ENCODE results near the gene CMTM1.
"Not testable (repeated sequence)": the region's sequence is repeated elsewhere in the genome, so short reads cannot be mapped to it uniquely, and the experiment has no call there.

The CMTM1 gene

GRCh38 chr16:66561381-66562080, 4.7 kb upstream of the CMTM1 start:
- in situ Hi-C loops (cut with MboI; ENCODE audit: low sequenced_read_pairs), result no loop called here

GRCh38 chr16:66562409-66562808, 3.8 kb upstream of the CMTM1 start:
- in situ Hi-C loops (cut with MboI; ENCODE audit: low sequenced_read_pairs), result no loop called here

GRCh38 chr16:66562986-66563385, 3.3 kb upstream of the CMTM1 start:
- in situ Hi-C loops (cut with MboI; ENCODE audit: low sequenced_read_pairs), result no loop called here

- in situ Hi-C loops (cut with MboI; ENCODE audit: low sequenced_read_pairs), result no loop called here
Observed at GRCh38 chr16:66563574-66564334, 2.5 kb upstream of the CMTM1 start.

- in situ Hi-C loops (cut with MboI; ENCODE audit: low sequenced_read_pairs), result not testable (repeated sequence)
Observed at GRCh38 chr16:66567270-66567669, 1.0 kb downstream of the CMTM1 start.

GRCh38 chr16:66568355-66568754, 2.1 kb downstream of the CMTM1 start:
- in situ Hi-C loops (cut with MboI; ENCODE audit: low sequenced_read_pairs), result no loop called here

- in situ Hi-C loops (cut with MboI; ENCODE audit: low sequenced_read_pairs), result no loop called here
Observed at GRCh38 chr16:66569131-66569530, 2.9 kb downstream of the CMTM1 start.

GRCh38 chr16:66569827-66570405, 3.7 kb downstream of the CMTM1 start:
- in situ Hi-C loops (cut with MboI; ENCODE audit: low sequenced_read_pairs), result no loop called here

- in situ Hi-C loops (cut with MboI; ENCODE audit: low sequenced_read_pairs), result no loop called here
Observed at GRCh38 chr16:66572356-66572755, 6.1 kb downstream of the CMTM1 start.

GRCh38 chr16:66574081-66574480, 7.8 kb downstream of the CMTM1 start:
- in situ Hi-C loops (cut with MboI; ENCODE audit: low sequenced_read_pairs), result no loop called here

- in situ Hi-C loops (cut with MboI; ENCODE audit: low sequenced_read_pairs), result no loop called here
Observed at GRCh38 chr16:66574531-66574930, 8.3 kb downstream of the CMTM1 start.

GRCh38 chr16:66575060-66575459, 8.8 kb downstream of the CMTM1 start:
- in situ Hi-C loops (cut with MboI; ENCODE audit: low sequenced_read_pairs), result loop anchor here (25.0 kb wide), 1 partner anchor 163 kb away; no protein-coding TSS in a partner anchor

- in situ Hi-C loops (cut with MboI; ENCODE audit: low sequenced_read_pairs), result loop anchor here (25.0 kb wide), 1 partner anchor 164 kb away; no protein-coding TSS in a partner anchor
Observed at GRCh38 chr16:66576296-66576695, 10.1 kb downstream of the CMTM1 start.

- in situ Hi-C loops (cut with MboI; ENCODE audit: low sequenced_read_pairs), result loop anchor here (25.0 kb wide), 1 partner anchor 167 kb away; no protein-coding TSS in a partner anchor
Observed at GRCh38 chr16:66578651-66579531, 12.7 kb downstream of the CMTM1 start, which contains the start of gene CMTM2. CMTM2 (plus strand) TSS chr16:66579463; CDS start chr16:66579608, 145 bp downstream.

GRCh38 chr16:66580605-66581209, 14.5 kb downstream of the CMTM1 start:
- in situ Hi-C loops (cut with MboI; ENCODE audit: low sequenced_read_pairs), result loop anchor here (25.0 kb wide), 1 partner anchor 168 kb away; no protein-coding TSS in a partner anchor

- in situ Hi-C loops (cut with MboI; ENCODE audit: low sequenced_read_pairs), result loop anchor here (25.0 kb wide), 1 partner anchor 169 kb away; no protein-coding TSS in a partner anchor
Observed at GRCh38 chr16:66581246-66581952, 15.2 kb downstream of the CMTM1 start.

GRCh38 chr16:66585481-66586239, 19.4 kb downstream of the CMTM1 start:
- in situ Hi-C loops (cut with MboI; ENCODE audit: low sequenced_read_pairs), result loop anchor here (25.0 kb wide), 1 partner anchor 173 kb away; no protein-coding TSS in a partner anchor

- in situ Hi-C loops (cut with MboI; ENCODE audit: low sequenced_read_pairs), result loop anchor here (25.0 kb wide), 1 partner anchor 176 kb away; no protein-coding TSS in a partner anchor
Observed at GRCh38 chr16:66587881-66588600, 21.8 kb downstream of the CMTM1 start.

Data from HL-60/S4 treated with retinoic acid at 250 ng/mL for 4 days and 3 days (cell line).